ENCODE data around the gene ATP5PF. TPM values are rescaled to one million over a fixed set of nuclear protein-coding genes. Genes with fewer than 3 reads are reported as not detected.

The ATP5PF gene
- total RNA-seq, 6 experiments from 2014 or later = 118 to 212 (median 140) TPM

- no peak for ATAC-seq
- H3K4me3 ChIP-seq = no peak overlapping the region
- no peaks in the 10 kb centered on the region for H3K36me3 ChIP-seq
- TF ChIP-seq CTCF (IDR thresholded peaks at IDR 0.05) = no peak
- TF ChIP-seq POLR2A (IDR thresholded peaks at IDR 0.05) = no peak
- intact Hi-C loops (cut with DNase I) = no loop called here
- no peak for DNase-seq
- WGBS (ENCODE audit: insufficient coverage, low coverage, low lambda C conversion rate, missing lambda C conversion rate) = 47% methylated on average over 8 of the region's 9 CpGs
- H3K4me1 ChIP-seq = no peaks in the 10 kb centered on the region
- no peak overlapping the region for H3K27ac ChIP-seq
- H3K9me3 ChIP-seq = no peaks in the 10 kb centered on the region
- H3K27me3 ChIP-seq = no peaks in the 10 kb centered on the region
Observed at GRCh38 chr21:25682382-25682781, 52.3 kb downstream of the ATP5PF start.

GRCh38 chr21:25676451-25676850 is 58.3 kb downstream of the ATP5PF start:
- no peak for TF ChIP-seq CTCF (IDR thresholded peaks at IDR 0.05)
- no peak for TF ChIP-seq POLR2A (IDR thresholded peaks at IDR 0.05)
- no peak for ATAC-seq
- no peaks in the 10 kb centered on the region for H3K27me3 ChIP-seq
- no peak overlapping the region for H3K4me3 ChIP-seq
- H3K4me1 ChIP-seq = no peaks in the 10 kb centered on the region
- no peak overlapping the region for H3K27ac ChIP-seq
- DNase-seq = no peak
- H3K9me3 ChIP-seq = no peaks in the 10 kb centered on the region
- no peaks in the 10 kb centered on the region for H3K36me3 ChIP-seq
- intact Hi-C loops (cut with DNase I) = no loop called here

Other genes starting within 250 kb of the ATP5PF start
- gene MRPL39, start 127.4 kb downstream of the ATP5PF start, total RNA-seq = 10 to 100 TPM; 18.4 to 23.8 (median 19.5) TPM
- gene JAM2, start 95.6 kb downstream of the ATP5PF start, total RNA-seq = 1 to 10 TPM; 1.3 to 2.9 (median 2.0) TPM
- gene GABPA, start 68 bp upstream of the ATP5PF start, total RNA-seq = 10 to 100 TPM in 5 of 6 experiments, 1 to 10 TPM in 1; 8.4 to 15.2 (median 12.3) TPM